Ovary (tissue), 9 donors: ENCODE results near the gene DNAJC1. TPM values are rescaled to one million over a fixed set of nuclear protein-coding genes. Genes with fewer than 3 reads are reported as not detected.
"Not testable (repeated sequence)": the region's sequence is repeated elsewhere in the genome, so short reads cannot be mapped to it uniquely, and the experiment has no call there.

Experiments used
- DNase-seq, 5 donors: peaks; one replicate each; pipeline ENCODE4 v3.0.0-alpha.2; 2019 to 2020
- H3K27ac ChIP-seq, 2 donors: fragments of 200-600 bp; one replicate each; pipeline versions ENCODE4 v1.5.1 to v1.8.0; 2019 to 2022
- H3K27me3 ChIP-seq: fragments of 200-600 bp; one replicate; pipeline ENCODE4 v1.8.0; 2022
- H3K36me3 ChIP-seq: fragments of 200-600 bp; sonication (generic); one replicate; pipeline ENCODE4 v1.5.1; 2019
- H3K4me1 ChIP-seq: one replicate; pipeline ENCODE4 v1.8.1; 2013; ENCODE audit warnings: mild to moderate bottlenecking, moderate library complexity; ENCODE audit not compliant: insufficient read depth
- H3K4me3 ChIP-seq: fragments of 200-600 bp; sonication (generic); one replicate; pipeline ENCODE4 v1.5.1; 2017
- H3K9me3 ChIP-seq, 2 donors: fragments of 200-600 bp in 1 of 2; sonication (generic) in 1 of 2; one replicate each; pipeline versions ENCODE4 v1.5.1 to v1.8.1; 2013 to 2019; ENCODE audit warnings: mild to moderate bottlenecking in 1 of 2, moderate library complexity in 1 of 2
- EP300 ChIP-seq: sonication (generic); formaldehyde crosslinking; IDR thresholded peaks from one replicate; pipeline ENCODE4 v1.6.1; 2017; ENCODE audit warnings: antibody characterized with exemption
- POLR2A ChIP-seq: fragments of 450-650 bp; IDR thresholded peaks from one replicate; pipeline ENCODE4 v1.6.1; 2017; ENCODE audit warnings: antibody characterized with exemption, mild to moderate bottlenecking, moderate library complexity
- WGBS, 3 donors: extraction: QIAGEN DNeasy Blood & Tissue Kit in 1 of 3; methylation state at CpG; one replicate each; pipeline versions ENCODE4 v1.1.5 to v1.1.7; 2013 to 2017; 5-methylcytosine and 5-hydroxymethylcytosine counted together
- intact Hi-C, 4 donors: fragments of 100-400 bp; cut with DNase I; formaldehyde crosslinking; loops; one replicate each; pipeline versions ENCODE4 v1.11.0 to v1.15.1; 2022 to 2023
- polyA plus RNA-seq, 2 donors: library from polyadenylated mRNA; stranded (reverse); fragments of 200-250 nt in 1 of 2; fragments of 350-450 nt in 1 of 2; fragmentation: Illumina TruSeq in 1 of 2; extraction: RNeasy Lipid Tissue Mini Kit (QIAGEN cat#74804) in 1 of 2; gene quantifications; one replicate each; pipeline ENCODE4 v1.2.3, GENCODE V29; 2013 to 2014
- total RNA-seq, 7 donors: library from RNA; depleted of rRNA in 2 of 7; stranded (reverse); fragments of >200 nt in 2 of 7; fragmentation: NEBNext Ultra II Directional in 3 of 7; extraction: Animal tissue kit (Norgen Biotek cat#: 25700) in 3 of 7; gene quantifications; one replicate each; pipeline versions ENCODE4 v1.1.0 to v1.2.4, GENCODE V29; 2016 to 2023
- TF ChIP-seq, protein P1 (sequence below), 3 donors: fragments of 450-650 bp in 2 of 3; fragments of 200-600 bp in 1 of 3; IDR thresholded peaks; one replicate each; pipeline versions ENCODE4 v1.5.1 to v1.8.0; 2016 to 2022; ENCODE audit warnings: antibody characterized with exemption in 3 of 3, mild to moderate bottlenecking in 1 of 3
- donor health status: DM: no; HTN: no; CAD: no; lungs with moderate emphysema.
- donor health status: DM: no; HTN: no; CAD: no.
- donor health status: Bipolar disorder and iron deficiency.
- donor health status: DM: yes; HTN: yes; CAD: no.
- donor health status: DM: no; HTN: no; CAD: no.
- donor health status: DM: yes; HTN: yes; CAD: no.

The DNAJC1 gene
- total and polyA plus RNA-seq, 9 donors = 18.8 to 62.7 (median 21.0) TPM

DNA sequence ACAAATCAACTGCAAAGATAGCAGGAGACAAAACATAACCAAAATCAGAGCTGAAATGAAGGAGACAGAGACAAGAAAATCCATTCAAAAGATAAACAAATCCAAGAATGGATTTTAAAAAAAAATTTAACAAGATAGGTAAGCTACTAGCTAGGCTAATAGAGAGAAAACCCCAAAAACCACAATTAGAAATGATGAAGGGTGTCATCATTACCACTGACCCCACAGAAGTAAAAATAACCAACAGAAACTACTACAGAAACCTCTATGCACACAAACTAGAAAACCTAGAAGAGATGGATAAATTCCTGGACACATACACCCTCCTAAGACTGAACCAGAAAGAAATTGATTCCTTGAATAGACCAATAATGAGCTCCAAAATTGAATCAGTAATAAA is 117.6 kb downstream of the DNAJC1 start:
- TF ChIP-seq, protein P1, sequence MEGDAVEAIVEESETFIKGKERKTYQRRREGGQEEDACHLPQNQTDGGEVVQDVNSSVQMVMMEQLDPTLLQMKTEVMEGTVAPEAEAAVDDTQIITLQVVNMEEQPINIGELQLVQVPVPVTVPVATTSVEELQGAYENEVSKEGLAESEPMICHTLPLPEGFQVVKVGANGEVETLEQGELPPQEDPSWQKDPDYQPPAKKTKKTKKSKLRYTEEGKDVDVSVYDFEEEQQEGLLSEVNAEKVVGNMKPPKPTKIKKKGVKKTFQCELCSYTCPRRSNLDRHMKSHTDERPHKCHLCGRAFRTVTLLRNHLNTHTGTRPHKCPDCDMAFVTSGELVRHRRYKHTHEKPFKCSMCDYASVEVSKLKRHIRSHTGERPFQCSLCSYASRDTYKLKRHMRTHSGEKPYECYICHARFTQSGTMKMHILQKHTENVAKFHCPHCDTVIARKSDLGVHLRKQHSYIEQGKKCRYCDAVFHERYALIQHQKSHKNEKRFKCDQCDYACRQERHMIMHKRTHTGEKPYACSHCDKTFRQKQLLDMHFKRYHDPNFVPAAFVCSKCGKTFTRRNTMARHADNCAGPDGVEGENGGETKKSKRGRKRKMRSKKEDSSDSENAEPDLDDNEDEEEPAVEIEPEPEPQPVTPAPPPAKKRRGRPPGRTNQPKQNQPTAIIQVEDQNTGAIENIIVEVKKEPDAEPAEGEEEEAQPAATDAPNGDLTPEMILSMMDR (IDR thresholded peaks at IDR 0.05) = no peak
- TF ChIP-seq POLR2A = no peak
- DNase-seq = no peak
- intact Hi-C loops = no loop called here
- Histone ChIP-seq H3K4me3 (no peak overlapping the region), H3K27me3 (no peaks in the 10 kb centered on the region), H3K4me1 (no peaks in the 10 kb centered on the region), H3K9me3 (no peaks in the 10 kb centered on the region), H3K27ac (no peak overlapping the region), H3K36me3 (no peaks in the 10 kb centered on the region)

- H3K4me1 ChIP-seq = no peaks in the 10 kb centered on the region
- H3K27me3 ChIP-seq = no peaks in the 10 kb centered on the region
- no peaks in the 10 kb centered on the region for H3K36me3 ChIP-seq
- DNase-seq = no peak
- H3K27ac ChIP-seq = no peak overlapping the region
- 97 to 99% (median 98%) methylated on average over 5 of the region's 5 CpGs for WGBS, 3 donors
- H3K4me3 ChIP-seq = no peak overlapping the region
- TF ChIP-seq EP300 (no peak), POLR2A (no peak)
- TF ChIP-seq, protein P1 (IDR thresholded peaks at IDR 0.05) = no peak
- intact Hi-C loops = no loop called here
- H3K9me3 ChIP-seq = no peaks in the 10 kb centered on the region
Observed at GRCh38 chr10:21873198-21873597, 130.3 kb downstream of the DNAJC1 start.

GRCh38 chr10:21872771-21873170 is 130.8 kb downstream of the DNAJC1 start:
- not testable (repeated sequence) for DNase-seq, H3K36me3 ChIP-seq
- 97 to 99% (median 98%) methylated on average over 11 of the region's 11 CpGs for WGBS, 3 donors

GRCh38 chr10:21870849-21871248 is 132.7 kb downstream of the DNAJC1 start:
- Histone ChIP-seq H3K4me3 (no peak overlapping the region), H3K4me1 (no peaks in the 10 kb centered on the region), H3K27ac (no peak overlapping the region), H3K36me3 (no peaks in the 10 kb centered on the region), H3K27me3 (no peaks in the 10 kb centered on the region), H3K9me3 (no peaks in the 10 kb centered on the region)
- no peak for DNase-seq
- intact Hi-C loops = no loop called here
- no peak for TF ChIP-seq EP300
- no peak for TF ChIP-seq POLR2A
- TF ChIP-seq, protein P1 (IDR thresholded peaks at IDR 0.05) = no peak
- WGBS, 3 donors = 94 to 98% (median 95%) methylated on average over 1 of the region's 1 CpG

More at GRCh38 chr10:21872771-21873170, 130.8 kb downstream of the DNAJC1 start:
- H3K9me3 ChIP-seq, H3K27me3 ChIP-seq, H3K27ac ChIP-seq, intact Hi-C loops, H3K4me3 ChIP-seq, H3K4me1 ChIP-seq: not testable (repeated sequence)

GRCh38 chr10:21869087-21869486 is 134.4 kb downstream of the DNAJC1 start:
- H3K36me3 ChIP-seq, H3K9me3 ChIP-seq, intact Hi-C loops, H3K4me1 ChIP-seq, DNase-seq, H3K4me3 ChIP-seq, H3K27ac ChIP-seq, H3K27me3 ChIP-seq: not testable (repeated sequence)
- 90 to 94% (median 93%) methylated on average over 2 of the region's 2 CpGs for WGBS, 3 donors

- intact Hi-C loops = no loop called here
- WGBS, 3 donors = 81 to 91% (median 91%) methylated on average over 1 of the region's 1 CpG
- no peaks in the 10 kb centered on the region for H3K27me3 ChIP-seq
- no peaks in the 10 kb centered on the region for H3K4me1 ChIP-seq
- no peaks in the 10 kb centered on the region for H3K36me3 ChIP-seq
- TF ChIP-seq EP300 (no peak), POLR2A (no peak)
- TF ChIP-seq, protein P1 (IDR thresholded peaks at IDR 0.05) = no peak
- no peak overlapping the region for H3K4me3 ChIP-seq
- DNase-seq = no peak
- H3K27ac ChIP-seq = no peak overlapping the region
- H3K9me3 ChIP-seq = no peaks in the 10 kb centered on the region
Observed at GRCh38 chr10:21860718-21861117, 142.8 kb downstream of the DNAJC1 start.
